HG02943 (cell line): Measurements from ENCODE around the gene GARIN1A.
"Not testable (repeated sequence)": the region's sequence is repeated elsewhere in the genome, so short reads cannot be mapped to it uniquely, and the experiment has no call there.

ENCODE experiments used
- ATAC-seq: cut with Tn5 transposase; IDR thresholded peaks from one replicate; pipeline ENCODE4 v1.9.1; 2021; ENCODE audit warnings: mild to moderate bottlenecking, low read depth, moderate library complexity; ENCODE audit not compliant: unreplicated experiment

The GARIN1A gene

DNA sequence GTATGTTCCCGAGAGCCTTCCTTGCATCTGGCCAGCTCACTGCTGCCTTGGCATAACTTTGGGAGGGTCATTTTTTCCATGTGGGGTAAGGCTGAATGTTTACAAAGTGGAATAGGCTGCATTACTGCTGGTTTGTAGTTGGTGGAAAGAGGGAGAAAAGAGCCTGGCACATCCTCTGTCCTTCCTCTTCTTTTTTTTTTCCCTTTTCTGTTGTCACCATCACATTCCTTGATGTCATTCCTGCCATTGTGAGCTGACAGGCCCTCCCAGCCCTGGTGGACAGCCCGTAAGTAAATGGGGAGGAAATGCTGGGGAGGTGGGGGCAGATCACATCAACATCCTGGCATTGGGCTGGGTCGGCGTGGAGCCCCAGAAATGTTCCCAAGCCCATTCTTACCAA is at the start of gene GARIN1A:
Gene GARIN1A (plus strand): TSS at position 301 of the 400 bp plus-strand sequence. CDS start 106 bp downstream, outside the sequence.
- ATAC-seq, result no peak

DNA sequence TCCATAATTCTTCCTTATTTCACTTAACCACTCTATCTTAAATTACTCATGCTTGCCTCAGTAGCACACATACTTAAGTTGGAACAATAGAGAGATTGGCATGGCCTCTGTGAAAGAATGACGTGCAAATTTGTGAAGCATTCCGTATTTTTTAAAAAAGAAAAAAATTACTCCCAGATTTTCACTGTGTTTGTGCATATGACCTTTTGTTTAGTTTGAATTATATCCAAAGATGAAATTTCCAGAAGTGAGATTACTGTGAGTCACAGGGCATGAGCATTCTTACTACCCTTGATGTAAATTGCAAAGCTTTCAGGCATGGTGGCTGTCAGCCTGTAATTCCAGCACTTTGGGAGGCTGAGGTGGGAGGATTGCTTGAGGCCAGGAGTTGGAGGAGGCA is 45.0 kb upstream of the GARIN1A start:
- ATAC-seq, result not testable (repeated sequence)

DNA sequence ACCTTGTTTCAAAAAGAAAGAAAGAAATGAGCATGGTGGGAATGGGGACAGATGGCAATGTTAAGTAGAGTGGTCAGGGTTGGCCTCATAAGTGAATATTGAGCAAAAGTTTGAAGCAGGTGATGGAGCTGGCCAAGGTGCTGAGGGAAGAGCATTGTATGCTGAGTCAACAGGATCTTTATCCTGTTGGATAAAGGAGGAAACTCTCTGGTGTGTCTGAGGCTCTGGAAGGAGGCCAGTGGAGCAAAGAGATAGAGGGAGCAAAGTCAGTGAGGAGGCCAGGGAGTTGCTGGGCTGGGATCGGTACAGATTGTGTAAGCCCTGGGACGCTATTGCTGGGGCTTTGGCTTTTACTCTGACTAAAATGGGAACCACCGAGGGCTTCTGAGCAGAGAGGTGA is 38.2 kb upstream of the GARIN1A start:
- not testable (repeated sequence) for ATAC-seq

DNA sequence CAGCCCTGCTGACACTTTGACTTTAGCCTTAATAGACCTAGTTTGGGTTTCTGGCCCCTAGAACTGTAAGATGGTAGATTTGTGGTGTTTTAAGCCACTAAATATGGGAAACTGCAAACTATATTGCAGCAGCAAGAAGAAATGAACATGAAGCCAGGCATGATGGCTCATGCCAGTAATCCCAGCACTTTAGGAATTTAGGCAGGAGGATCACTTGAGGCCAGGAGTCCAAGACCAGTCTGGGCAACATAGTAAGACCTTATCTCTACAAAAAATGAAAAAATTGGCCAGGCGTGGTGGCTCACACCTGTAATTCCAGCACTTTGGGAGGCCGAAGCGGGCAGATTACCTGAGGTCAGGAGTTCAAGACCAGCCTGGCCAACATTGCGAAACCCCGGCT is 26.9 kb upstream of the GARIN1A start:
- not testable (repeated sequence) for ATAC-seq

DNA sequence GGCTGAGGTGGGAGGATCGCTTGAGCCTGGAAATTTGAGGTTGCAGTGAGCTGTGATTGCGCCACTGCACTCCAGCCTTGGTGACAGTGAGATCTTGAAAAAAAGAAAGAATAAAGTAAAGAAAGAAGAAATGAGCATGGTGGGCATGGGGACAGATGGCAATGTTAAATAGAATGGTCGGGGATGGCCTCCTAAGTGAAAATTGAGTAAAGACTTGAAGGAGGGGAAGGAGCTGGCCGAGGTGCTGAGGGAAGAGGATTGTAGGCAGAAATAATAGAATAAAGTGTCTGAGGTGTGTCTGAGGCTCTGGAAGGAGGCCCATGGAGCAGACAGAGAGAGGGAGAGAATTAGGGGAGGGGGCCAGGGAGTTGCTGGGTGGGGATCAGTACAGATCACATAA is 26.2 kb upstream of the GARIN1A start:
- ATAC-seq, result not testable (repeated sequence)

DNA sequence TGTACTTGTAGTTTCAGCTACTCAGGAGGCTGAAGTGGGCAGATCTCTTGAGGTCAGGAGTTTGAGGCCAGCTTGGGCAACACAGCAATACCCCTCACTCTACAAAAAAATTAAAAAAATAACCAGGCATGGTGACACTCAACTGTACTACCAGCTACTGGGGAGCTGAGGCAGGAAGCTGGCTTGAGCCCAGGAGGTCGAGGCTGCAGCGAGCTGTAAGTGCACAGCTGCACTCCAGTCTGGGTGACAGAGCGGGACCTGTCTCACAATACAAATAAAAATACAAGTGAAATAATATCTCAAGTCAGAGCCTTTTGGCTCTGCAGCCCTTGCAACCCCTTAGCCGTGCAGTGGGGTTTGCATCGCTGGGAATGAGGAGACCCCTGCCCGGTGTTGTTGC is 25.2 kb upstream of the GARIN1A start:
- not testable (repeated sequence) for ATAC-seq

DNA sequence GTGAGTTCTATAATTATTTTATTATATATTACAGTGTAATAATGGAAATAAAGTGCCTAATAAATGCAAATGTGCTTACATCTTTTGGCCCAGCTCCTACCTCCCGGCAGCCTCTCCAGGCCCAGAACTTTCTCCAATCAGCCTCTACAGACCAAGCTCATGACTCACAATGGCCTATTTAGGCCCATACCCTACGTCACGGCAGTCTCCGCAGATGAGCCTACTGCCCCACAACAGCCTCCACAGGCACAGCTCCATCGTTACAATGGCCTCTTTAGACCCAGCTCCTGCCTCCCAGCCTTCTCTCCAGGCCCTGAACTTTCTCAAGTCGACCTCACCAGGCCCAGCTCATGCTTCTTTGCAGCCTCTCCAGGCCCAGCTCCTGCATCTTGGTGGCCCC is 21.0 kb upstream of the GARIN1A start:
- ATAC-seq, result not testable (repeated sequence)

DNA sequence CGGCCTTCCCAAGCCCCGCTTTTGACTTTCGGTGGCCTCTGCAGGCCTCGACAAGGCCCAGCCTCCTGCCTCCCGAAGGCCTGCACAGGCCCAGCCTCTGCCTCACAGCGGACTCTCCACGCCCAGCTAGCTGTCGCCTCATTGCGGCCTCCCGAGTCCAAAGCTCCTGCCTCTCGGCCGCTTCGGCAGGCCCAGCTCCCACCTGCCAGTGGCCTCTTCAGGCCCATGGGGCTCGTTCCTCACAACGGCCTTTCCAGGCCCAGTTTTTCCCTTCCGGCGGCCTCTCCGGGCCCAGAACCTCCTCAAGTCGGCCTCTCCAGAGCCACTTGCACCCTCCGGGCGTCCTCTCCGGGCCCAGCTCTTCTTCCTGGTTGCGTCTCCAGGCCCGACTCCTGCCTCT is 19.5 kb upstream of the GARIN1A start:
- ATAC-seq, result not testable (repeated sequence)

DNA sequence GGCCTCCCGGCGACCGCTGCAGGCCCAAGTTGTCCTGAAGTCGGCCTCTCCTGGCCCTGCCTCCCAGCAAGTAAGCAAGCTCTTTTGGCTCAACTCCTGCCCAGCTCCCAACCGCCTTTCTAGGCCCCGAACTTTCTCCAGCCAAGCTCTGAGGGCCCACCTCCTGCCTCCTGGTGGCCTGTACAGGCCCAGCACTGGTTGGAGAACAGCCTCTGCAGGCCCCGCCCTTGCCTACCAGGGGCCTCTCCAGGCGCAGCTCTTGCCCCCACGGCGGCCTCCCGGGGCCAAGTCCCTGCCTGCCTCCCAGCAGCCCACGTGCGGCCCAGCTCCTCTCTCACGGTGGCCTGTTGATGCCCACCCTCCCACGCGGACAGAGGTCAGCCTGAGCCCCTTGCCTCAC is 18.9 kb upstream of the GARIN1A start:
- ATAC-seq, result not testable (repeated sequence)

DNA sequence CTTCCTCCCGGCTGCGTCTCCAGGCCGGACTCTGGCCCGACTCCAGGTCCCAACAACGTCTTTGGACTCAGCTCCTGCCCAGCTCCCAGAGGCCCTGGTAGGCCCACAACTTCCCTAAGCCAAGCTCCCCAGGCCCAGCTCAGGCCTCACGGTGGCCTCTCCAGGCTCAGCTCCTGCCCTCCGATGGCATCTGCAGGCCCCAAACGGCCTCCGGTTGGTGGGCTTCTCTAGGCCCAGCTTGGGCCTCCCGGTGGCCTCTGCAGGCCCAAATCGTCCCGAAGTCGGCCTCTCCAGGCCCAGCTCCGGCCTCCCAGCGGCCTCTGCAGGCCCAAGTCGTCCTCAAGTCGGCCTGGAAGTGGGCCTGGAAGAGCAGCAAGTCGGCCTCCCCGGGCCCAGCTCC is 18.0 kb upstream of the GARIN1A start:
- ATAC-seq, result not testable (repeated sequence)

DNA sequence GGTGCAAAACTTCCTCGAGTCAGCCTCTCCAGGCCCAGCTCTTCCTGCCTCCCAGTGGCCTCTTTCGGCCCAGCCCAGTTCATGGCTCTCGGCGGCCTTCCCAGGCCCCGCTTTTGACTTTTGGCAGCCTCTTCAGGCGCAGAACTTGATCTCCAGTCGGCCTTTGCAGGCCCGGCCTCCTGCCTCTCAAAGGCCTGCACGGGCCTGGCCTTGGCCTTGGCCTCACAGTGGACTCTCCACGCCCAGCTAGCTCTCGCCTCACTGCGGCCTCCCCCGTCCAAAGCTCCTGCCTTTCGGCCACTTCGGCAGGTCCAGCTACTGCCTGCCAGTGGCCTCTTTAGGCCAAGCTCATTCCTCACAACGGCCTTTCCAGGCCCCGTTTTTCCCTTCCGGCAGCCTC is 17.6 kb upstream of the GARIN1A start:
- ATAC-seq, result not testable (repeated sequence)

DNA sequence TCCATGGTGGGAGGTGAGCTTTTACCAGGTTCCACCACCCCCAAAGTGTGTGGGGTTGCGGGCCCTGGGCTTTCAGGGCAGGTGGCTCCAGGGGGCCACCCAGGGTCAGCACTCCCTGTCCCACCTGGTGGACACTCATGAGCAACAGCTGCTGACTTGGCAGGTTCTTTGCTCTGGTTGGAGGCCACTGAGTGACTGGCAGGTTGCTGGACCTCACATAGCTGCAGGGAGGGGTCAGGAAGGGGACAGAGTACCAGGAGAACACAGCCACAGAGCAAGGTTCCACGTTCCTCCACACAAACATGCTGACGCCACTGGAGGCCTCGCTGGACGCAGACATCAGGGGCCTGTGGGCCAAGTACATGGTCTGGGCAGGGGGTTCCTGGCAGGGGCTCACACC is 13.7 kb upstream of the GARIN1A start:
- not testable (repeated sequence) for ATAC-seq

DNA sequence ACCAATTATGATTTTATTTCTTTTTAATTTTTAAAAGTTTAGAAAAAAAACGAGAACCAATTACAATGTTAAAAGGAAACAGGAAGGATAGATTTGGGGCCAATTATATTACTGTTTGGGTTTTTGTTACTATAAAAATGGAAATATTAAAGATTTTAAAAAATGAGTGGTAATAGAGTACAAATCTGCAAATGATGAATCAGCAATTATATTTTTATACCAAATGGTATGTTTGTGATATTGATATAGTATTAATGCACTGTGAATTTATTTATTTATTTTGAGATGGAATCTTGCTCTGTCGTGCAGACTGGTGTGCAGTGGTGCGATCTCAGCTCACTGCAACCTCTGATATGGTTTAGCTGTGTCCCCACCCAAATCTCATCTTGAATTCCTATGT is 11.5 kb upstream of the GARIN1A start:
- no peak for ATAC-seq

DNA sequence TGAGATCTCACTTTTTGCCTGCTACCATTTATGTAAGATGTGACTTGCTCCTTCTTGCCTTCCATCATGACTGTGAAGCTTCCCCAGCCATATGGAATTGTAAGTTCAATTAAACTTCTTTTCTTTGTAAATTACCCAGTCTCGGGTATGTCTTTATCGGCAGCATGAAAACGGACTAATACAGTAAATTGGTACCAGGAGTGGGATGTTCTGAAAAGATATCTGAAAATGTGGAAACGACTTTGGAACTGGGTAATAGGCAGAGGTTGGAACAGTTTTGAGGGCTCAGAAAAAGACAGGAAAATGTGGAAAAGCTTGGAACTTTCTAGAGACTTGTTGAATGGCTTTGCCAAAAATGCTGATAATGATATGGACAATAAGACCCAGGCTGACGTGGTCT is 10.6 kb upstream of the GARIN1A start:
- no peak for ATAC-seq

DNA sequence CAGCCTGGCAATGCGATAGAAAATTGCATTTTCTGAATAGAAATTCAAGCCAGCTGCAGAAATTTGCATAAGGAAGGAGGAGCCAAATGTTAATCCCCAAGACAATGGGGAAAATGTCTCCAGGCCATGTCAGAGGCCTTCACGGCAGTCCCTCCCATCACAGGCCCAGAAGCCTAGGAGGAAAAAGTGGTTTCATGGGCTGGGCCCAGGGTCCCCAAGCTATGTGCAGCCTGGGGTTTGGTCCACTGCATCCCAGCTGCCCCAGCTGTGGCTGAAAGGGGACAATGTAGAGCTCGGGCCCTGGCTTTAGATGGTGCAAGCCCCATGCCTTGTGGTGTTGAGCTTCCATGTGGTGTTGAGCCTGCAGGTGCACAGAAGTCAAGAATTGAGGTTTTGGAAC is 10.0 kb upstream of the GARIN1A start:
- ATAC-seq, result no peak

DNA sequence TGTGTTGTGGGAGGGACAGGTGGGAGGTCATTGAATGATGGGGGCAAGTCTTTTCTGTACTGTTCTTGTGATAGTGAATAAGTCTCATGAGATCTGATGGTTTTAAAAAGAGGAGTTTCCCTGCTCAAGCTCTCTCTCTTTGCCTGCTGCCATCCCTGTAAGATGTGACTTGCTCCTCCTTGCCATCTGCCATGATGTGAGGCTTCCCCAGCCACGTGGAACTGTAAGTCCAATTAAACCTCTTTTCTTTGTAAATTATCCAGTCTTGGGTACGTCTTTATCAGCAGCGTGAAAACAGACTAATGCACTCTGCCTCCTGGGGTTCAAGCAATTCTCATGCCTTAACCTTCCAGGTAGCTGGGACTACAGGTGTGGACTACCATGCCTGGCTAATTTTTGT is 8.9 kb upstream of the GARIN1A start:
- ATAC-seq, result not testable (repeated sequence)

DNA sequence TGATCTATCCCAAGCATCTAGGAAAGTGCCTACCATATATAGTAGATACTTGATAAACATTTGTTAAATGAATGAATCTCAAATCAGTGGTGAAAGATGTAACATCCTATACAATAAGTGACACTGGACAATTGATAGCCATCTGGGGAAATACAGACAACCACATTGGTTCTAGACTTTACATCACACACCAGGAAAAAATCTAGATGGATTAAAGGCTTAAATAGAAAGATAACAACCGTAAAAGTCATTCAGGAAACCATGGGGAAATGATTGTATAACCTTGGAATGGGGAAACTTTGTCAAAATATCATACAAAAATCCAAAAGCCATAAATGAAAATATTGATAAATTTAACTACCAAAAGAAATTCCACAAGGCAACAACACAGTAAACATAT is 7.0 kb upstream of the GARIN1A start:
- ATAC-seq, result no peak

DNA sequence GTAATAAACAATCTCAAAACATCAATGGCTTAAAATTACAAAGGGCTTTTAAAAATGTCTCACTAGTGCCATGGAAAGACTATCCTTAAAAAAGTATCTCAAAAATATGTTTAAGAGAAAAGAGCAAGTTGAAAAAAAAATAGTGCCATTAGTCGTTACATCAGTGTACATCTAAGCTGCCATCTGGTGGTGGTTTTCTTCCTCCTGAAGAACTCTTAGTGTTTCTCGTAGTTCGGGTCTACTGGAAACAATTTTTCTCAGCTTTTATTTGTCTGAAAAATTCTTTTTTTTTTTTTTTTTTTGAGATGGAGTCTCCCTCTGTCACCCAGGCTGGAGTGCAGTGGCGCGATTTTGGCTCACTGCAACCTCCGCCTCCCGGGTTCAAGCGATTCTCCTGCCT is 5.9 kb upstream of the GARIN1A start:
- no peak for ATAC-seq

DNA sequence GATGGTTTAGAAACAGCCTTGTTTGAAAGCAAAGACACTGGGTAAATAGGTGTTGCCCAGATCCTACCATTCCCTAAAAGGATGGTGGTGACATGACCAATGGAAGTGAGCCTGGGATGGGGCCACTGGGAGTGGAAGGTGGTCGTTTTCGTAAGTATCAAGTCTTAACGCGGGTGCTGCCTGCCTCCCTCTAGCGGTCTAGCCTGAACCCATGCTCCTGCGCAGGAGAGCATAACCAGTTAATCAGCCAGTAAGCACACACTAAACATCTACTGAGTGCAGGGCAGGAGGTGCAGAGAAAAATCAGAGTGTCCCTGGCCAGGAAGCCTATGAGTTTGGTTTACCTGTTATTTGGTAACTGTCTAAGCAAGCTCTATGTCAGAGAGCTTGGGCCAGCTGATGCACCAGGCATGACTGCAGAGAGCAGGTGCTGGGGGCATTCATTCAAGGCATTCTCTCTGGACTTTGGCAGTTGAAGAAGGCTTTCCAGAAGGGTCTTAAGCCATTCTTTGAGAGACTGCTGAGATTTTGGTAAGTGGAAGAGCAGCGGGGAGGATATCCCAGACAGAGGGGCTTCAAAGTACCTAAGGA is 930 bp downstream of the GARIN1A start:
- no peak for ATAC-seq

DNA sequence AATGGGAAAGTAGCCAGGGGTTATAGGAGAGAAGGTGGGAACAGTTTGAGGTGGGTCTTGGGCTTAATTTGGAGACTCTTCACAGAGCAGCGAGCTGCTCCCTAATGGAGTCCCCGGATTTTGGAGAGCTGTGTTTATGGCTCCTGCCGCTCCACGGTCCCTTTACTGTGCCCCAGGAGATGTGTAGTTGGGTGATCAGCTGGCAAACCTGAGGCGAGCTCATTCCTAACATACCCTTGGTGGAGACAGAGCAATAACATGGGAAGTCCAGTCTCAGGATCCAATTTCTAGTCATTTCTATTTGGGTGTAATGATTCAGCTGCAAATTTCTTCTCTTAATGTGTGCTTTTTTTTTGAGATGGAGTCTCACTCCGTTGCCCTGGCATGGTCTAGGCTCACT is 1.5 kb downstream of the GARIN1A start:
- no peak for ATAC-seq

DNA sequence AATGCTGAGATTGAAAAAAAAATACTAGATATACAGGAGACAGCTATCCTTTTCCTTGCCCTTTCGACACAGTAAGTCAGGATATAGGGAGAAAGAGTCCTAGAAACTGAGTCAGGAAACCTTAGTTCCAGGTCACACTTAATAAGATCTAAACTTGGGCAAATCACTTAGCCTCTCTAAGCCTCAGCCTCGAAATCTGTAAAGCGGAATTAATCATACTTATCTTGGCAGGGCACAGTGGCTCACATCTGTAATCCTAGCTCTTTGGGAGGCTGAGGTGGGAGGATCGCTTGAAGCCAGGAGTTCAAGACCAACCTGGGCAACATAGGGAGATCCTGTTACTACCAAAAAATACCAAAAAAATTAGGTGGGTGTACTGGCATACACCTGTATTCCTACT is 4.6 kb downstream of the GARIN1A start:
- ATAC-seq, result no peak

DNA sequence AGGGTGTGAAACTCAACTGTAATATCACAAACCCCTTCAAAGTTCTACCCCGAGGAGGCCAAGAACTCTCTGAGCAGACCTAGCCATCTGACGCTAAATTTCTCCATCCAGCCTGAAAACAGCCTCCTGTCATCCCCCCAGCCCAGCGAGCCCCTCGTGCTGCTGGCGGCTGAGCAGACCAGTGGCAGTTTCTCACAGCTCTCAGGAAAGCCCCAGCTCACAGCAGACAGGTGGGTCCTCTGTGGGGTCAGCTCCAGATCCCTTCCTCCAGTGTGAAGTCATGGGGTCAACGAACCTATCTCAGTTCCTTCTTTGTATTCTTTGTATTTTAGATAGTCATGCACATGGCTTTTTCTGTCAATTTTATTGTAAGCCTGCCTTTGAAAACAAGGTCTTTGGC is 7.8 kb downstream of the GARIN1A start:
- no peak for ATAC-seq
